GM20000 (cell line): ENCODE data around the gene SNED1.

Experiments used
- DNase-seq: peaks from one replicate; pipeline ENCODE4 v3.0.0; 2012; ENCODE audit warnings: low spot score
- TF ChIP-seq, protein P1 (sequence below): IDR thresholded peaks from 2 replicates; pipeline ENCODE4 v1.5.1; 2012; ENCODE audit warnings: mild to moderate bottlenecking, control low read depth; ENCODE audit errors: extremely low read depth, missing control alignments

Gene SNED1

DNA sequence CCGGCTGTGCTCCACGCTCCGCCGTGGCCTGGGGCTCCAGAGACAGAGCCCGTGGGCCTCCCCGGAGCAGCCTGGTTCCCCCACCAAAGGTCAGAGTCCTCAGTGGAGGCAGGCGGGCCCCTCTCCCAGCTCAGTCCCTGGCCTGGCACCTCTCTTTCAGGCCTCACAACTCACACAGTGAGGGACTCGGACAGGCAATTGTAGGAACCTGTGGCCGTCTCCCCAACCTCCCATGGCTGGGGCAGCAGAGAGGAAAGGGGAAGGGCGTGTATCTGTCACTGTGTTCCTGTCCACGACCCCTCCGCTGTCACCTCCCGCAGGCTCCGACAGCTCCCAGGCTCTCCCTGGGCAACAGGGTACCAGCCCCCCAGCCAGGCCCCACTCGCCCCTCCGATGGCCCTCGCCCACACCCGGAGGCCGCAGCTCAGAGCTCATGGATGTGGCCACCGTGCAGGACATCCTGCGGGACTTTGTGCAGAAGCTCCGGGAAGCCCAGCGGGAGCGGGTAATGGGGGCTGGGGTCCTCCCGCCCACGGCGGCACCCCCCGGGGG lies 32.4 kb upstream of the SNED1 start:
- DNase-seq, result no peak
- TF ChIP-seq, protein P1, sequence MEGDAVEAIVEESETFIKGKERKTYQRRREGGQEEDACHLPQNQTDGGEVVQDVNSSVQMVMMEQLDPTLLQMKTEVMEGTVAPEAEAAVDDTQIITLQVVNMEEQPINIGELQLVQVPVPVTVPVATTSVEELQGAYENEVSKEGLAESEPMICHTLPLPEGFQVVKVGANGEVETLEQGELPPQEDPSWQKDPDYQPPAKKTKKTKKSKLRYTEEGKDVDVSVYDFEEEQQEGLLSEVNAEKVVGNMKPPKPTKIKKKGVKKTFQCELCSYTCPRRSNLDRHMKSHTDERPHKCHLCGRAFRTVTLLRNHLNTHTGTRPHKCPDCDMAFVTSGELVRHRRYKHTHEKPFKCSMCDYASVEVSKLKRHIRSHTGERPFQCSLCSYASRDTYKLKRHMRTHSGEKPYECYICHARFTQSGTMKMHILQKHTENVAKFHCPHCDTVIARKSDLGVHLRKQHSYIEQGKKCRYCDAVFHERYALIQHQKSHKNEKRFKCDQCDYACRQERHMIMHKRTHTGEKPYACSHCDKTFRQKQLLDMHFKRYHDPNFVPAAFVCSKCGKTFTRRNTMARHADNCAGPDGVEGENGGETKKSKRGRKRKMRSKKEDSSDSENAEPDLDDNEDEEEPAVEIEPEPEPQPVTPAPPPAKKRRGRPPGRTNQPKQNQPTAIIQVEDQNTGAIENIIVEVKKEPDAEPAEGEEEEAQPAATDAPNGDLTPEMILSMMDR, result no peak

DNA sequence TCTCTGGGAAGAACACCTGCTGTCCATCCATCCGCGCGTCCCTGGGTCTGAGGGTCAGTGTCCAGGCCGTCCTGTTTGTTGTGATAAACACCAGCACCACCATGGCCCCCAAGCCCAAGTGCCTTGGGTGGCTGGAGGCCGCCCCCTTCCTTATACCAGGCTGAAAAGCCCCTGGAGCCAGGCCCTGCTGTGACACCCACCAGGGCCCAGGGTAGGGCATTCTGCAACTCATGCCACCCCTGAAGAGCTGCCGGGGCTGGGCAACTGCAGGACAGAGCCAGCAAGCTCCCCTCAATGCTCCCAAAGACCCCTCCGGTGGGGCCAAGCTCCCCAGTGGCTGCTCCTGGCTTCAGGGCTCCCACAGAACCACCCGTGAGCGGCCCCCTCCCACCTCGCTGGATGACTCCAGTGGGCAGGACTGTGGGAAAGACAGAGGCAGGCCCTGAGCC lies 31.9 kb upstream of the SNED1 start:
- no peak for DNase-seq
- TF ChIP-seq, protein P1, result no peak

DNA sequence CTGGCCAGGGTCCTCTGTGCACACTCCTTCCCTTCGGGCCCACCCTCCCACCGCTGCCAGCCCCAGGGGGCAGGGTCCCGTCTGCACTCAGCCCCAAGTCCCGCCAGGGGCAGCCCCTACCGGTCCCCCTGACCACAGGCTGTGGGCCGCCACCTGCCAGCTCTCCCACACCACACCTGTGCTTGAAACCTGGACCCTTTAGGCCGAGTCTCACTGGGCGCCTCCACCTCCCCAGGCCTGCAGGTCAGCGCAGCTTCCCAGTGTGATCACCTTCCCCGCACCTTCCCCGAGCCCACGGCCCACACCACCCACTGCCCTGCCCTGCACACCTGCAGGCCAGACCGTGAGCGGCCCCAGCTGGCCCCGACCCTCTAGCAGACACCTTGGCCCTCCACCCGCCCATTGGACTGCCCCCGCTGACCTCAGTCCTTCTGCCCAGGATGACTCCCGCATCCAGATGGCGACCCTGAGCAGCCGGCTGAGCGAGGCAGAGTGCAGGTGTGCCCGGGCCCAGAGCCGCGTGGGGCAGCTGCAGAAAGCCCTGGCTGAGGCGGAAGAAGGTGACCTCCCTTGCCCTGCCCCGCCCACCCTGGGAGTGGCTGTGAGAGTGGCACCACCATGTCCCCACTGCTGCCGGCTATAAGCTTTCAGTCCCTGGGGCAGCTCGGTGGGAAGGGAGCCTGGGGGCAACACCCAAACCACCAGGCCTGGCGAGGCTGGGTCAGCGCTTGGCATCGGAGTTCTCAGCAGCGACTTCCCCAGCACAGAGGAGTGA lies 31.3 kb upstream of the SNED1 start:
- TF ChIP-seq, protein P1, result no peak

DNA sequence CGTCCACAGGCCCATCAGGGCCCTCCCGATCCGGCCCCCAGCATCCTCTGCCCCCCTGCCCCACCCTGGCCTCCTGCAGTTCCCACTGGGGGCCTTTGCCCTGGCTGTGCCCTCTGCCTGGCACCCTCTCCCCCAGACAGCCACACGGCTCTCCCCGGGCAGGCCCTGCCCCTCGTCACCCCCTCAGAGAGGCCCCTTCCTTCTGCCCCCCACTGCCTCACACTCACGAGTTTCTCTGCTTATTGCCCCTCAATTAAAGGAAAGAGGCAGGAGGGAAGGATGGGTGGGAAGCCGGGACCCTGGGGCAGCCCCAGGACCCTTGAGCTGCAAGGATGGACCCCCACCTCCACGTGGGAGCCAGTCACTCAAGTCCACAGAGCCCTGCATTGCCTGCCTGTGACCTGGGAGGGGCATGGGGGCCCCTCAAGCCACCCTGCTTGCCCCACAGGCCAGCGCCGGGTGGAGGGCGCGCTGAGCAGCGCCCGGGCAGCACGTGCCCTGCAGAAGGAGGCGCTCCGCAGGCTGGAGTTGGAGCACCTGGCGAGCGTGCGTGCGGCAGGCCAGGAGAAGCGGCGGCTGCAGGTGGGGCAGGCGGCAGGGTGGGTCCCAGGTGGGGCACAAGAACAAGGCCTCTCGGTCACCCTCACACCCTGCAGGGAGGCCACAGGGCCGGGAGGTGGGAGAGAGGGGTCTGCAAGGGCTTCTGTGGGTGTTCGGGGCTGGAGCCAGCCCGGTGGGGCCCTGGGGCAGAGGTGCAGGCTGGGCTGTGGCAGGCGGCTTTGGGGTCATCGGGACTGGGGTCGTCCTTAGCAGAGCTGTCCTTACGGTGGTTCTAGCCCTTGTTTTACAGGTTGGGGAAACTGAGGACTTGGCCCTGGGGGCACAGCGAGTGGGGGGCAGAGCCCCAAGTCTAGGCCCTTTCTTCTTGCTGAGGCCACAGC lies 30.5 kb upstream of the SNED1 start:
- no peak for DNase-seq
- TF ChIP-seq, protein P1, result no peak

More for the DNA sequence above, 31.3 kb upstream of the SNED1 start:
- no peak for DNase-seq

DNA sequence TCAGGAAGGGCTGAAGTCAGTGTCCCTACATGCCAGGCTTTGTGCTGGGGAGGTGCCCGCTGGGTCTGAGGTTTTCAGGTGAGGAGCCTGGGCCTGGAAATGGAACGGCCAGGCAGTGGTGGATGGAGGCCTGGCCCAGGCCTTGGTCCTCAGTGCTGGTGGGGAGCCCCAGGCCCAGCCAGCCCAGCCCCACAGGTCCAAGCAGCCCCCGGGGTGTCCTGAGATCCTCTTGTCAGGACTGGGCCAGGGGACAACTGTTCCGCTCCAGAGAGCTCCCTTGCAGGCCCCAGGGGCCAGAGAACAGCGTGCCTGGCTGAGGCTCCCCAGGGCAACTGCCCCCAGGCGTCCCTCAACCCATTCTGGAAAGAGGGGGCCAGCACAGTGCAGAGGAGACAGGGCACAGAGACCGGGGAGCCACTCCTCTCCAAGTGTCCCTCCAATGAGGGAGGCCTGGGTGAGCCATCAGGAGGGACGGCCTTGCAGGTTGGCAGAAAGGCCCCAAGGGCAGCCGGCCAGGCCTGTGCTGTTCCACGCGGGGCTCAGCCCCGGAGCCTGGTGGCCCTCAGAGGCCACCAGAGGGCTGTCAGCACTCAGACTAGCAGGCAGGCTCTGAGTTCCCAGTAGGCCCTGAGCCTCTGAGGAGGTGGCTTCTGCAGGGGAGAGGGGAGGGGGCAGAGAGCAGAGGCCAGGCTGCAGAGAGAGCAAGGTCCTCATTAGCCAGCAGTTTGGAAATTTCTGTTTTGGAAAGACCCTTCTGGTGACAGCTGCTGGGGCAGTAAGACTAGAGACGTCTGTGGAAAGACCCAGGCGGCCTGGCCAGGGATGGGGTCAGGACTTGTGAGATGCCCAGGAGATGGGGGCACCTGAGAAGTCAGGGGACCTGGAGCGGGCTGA lies 29.4 kb upstream of the SNED1 start:
- TF ChIP-seq, protein P1, result no peak
- no peak for DNase-seq

DNA sequence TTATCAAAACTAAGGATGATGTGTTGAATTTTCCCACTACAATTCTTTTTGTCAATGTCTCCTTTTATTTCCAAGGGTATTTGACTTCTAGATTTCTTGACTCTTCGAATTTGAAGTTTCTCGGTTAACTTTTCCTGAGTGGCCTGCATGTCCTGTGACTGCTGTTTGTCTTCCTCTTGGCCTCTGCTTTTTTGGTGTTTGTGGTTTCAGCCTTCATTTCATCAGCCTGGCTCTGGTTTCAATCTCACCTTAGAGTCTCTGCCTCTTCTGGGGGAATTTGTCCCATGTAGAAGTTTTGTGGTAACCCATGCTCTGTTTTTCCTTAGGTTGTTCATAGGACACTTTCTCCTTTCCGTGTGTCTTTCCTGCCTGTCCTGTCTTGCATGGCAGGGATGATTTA lies 28.3 kb upstream of the SNED1 start:
- DNase-seq, result no peak
- TF ChIP-seq, protein P1, result no peak
